GM12878 (cell line): ENCODE data around the gene BBLN. TPM values are rescaled to one million over a fixed set of nuclear protein-coding genes. Genes with fewer than 3 reads are reported as not detected.
A peak's percentile ranks its signal among the peaks of the same experiment; 100 is the strongest.

Source experiments
- ATAC-seq: fragments of 200-7000 bp; cut with Tn5 transposase; 3 replicates; pipeline ENCODE4 v1.9.1; 2020; ENCODE audit warnings: mild to moderate bottlenecking, moderate library complexity
- BruUV-seq: library from RNA; stranded (reverse); fragments of 400-500 nt; replicated peaks from 2 replicates; lab custom pipeline; 2021; lab: Mats Ljungman, UMichigan
- CTCF ChIA-PET: fragments of 300-600 bp; sonication (Branson Sonifier 250); formaldehyde crosslinking; extraction: SDS; loops from one replicate; lab custom pipeline; 2021; ENCODE audit warnings: inconsistent platforms; lab: Yijun Ruan, JAX
- POLR2A ChIA-PET: fragments of 350-600 bp; formaldehyde crosslinking; extraction: SDS; loops from one replicate; lab custom pipeline; 2021; ENCODE audit warnings: inconsistent platforms; lab: Charles Lee
- RAD21 ChIA-PET: fragments of 300-600 bp; sonication (Branson Sonifier 250); formaldehyde crosslinking; loops from one replicate; lab custom pipeline; 2023; ENCODE audit warnings: antibody characterized with exemption; ENCODE audit not compliant: unreplicated experiment; lab: Charles Lee
- SMC1A ChIA-PET: fragments of 300-600 bp; sonication (Branson Sonifier 250); formaldehyde crosslinking; loops from one replicate; lab custom pipeline; 2023; ENCODE audit not compliant: unreplicated experiment, uncharacterized antibody; lab: Charles Lee
- DNase-seq: peaks from one replicate; pipeline ENCODE4 v3.0.0-alpha.2; 2011; ENCODE audit warnings: low read depth, low spot score
- FAIRE-seq: peaks from 3 replicates; lab custom pipeline; 2011; peaks lifted over from hg19 to GRCh38; lab: Jason Lieb, UNC
- H2AFZ ChIP-seq: 2 replicates; pipeline ENCODE4 v1.6.0; 2011; ENCODE audit warnings: low read depth, low read length, control low read depth; ENCODE audit not compliant: control insufficient read depth
- H3K27ac ChIP-seq: 2 replicates; pipeline ENCODE4 v1.5.1; 2011; ENCODE audit warnings: control low read depth; ENCODE audit not compliant: control insufficient read depth, insufficient read depth
- H3K27me3 ChIP-seq, 2 experiments: replicated peaks in 1 of 2; 2 replicates each; pipeline versions ENCODE4 v1.6.0 to v1.6.1; 2011; ENCODE audit warnings: low read length in 1 of 2; ENCODE audit not compliant: control insufficient read depth in 2 of 2, insufficient read depth in 2 of 2
- H3K36me3 ChIP-seq, 2 experiments: 2 replicates each; pipeline ENCODE4 v1.5.1; 2011; ENCODE audit warnings: low read length in 1 of 2; ENCODE audit not compliant: control insufficient read depth in 2 of 2, insufficient read depth in 2 of 2
- H3K4me1 ChIP-seq: 2 replicates; pipeline ENCODE4 v1.6.1; 2011; ENCODE audit warnings: mild to moderate bottlenecking, low read length, moderate library complexity, mixed read lengths; ENCODE audit not compliant: control insufficient read depth, insufficient read depth
- H3K4me2 ChIP-seq: 2 replicates; pipeline ENCODE4 v1.6.0; 2011; ENCODE audit warnings: control low read depth; ENCODE audit not compliant: control insufficient read depth, insufficient read depth
- H3K4me3 ChIP-seq: fragments of 200-600 bp; sonication (generic); 2 replicates; pipeline ENCODE4 v1.5.1; 2016
- H3K79me2 ChIP-seq: 2 replicates; pipeline ENCODE4 v1.6.0; 2011; ENCODE audit warnings: low read length; ENCODE audit not compliant: control insufficient read depth, insufficient read depth
- H3K9ac ChIP-seq: 2 replicates; pipeline ENCODE4 v1.8.0; 2011; ENCODE audit warnings: low read length, control low read depth, mixed read lengths; ENCODE audit not compliant: control insufficient read depth, insufficient read depth
- H3K9me3 ChIP-seq: replicated peaks from 3 replicates; pipeline ENCODE4 v1.5.1; 2011; ENCODE audit warnings: mild to moderate bottlenecking, low read length; ENCODE audit not compliant: control insufficient read depth, insufficient read depth
- H4K20me1 ChIP-seq: 2 replicates; pipeline ENCODE4 v1.6.0; 2011; ENCODE audit not compliant: control insufficient read depth, insufficient read depth
- BCL11A ChIP-seq: IDR thresholded peaks from 2 replicates; pipeline ENCODE4 v1.6.1; 2011; ENCODE audit warnings: low read depth, low read length
- ELK1 ChIP-seq: IDR thresholded peaks from 2 replicates; pipeline ENCODE4 v1.6.1; 2012; ENCODE audit warnings: low read depth, low read length, improper control_type of control experiment
- EZH2 ChIP-seq: IDR thresholded peaks from 2 replicates; pipeline ENCODE4 v1.6.1; 2012; ENCODE audit warnings: low read depth, mild to moderate bottlenecking, control low read depth, inconsistent platforms, low read length, borderline replicate concordance; ENCODE audit not compliant: control insufficient read depth
- HDGF ChIP-seq: fragments of 450-650 bp; IDR thresholded peaks from 2 replicates; pipeline ENCODE4 v1.6.1; 2016; ENCODE audit warnings: antibody characterized with exemption
- MEF2B ChIP-seq: fragments of 450-650 bp; IDR thresholded peaks from 2 replicates; pipeline ENCODE4 v1.6.1; 2018; ENCODE audit warnings: mild to moderate bottlenecking, moderate library complexity; ENCODE audit not compliant: partially characterized antibody, poor library complexity, severe bottlenecking
- NFYB ChIP-seq: IDR thresholded peaks from 2 replicates; pipeline ENCODE4 v1.6.1; 2011; ENCODE audit warnings: low read depth, mild to moderate bottlenecking, low read length, improper control_type of control experiment, moderate library complexity; ENCODE audit not compliant: insufficient read depth
- POLR2A ChIP-seq: IDR thresholded peaks from 2 replicates; pipeline ENCODE4 v1.6.1; 2011; ENCODE audit warnings: low read depth, mild to moderate bottlenecking, low read length
- POLR2AphosphoS5 ChIP-seq: IDR thresholded peaks from 2 replicates; pipeline ENCODE4 v1.6.1; 2011; ENCODE audit warnings: mild to moderate bottlenecking, low read length, inconsistent platforms
- RUNX3 ChIP-seq: IDR thresholded peaks from 2 replicates; pipeline ENCODE4 v1.6.1; 2012; ENCODE audit warnings: low read length, inconsistent platforms
- TAF1 ChIP-seq: IDR thresholded peaks from 2 replicates; pipeline ENCODE4 v1.6.1; 2011; ENCODE audit warnings: mild to moderate bottlenecking, low read depth, low read length, borderline replicate concordance
- ZNF687 ChIP-seq: fragments of 450-650 bp; IDR thresholded peaks from 2 replicates; pipeline ENCODE4 v1.6.1; 2017; ENCODE audit warnings: mild to moderate bottlenecking, moderate library complexity
- WGBS: methylation state at CpG from one replicate; pipeline ENCODE4 v1.1.6; 2016; ENCODE audit warnings: low lambda C conversion rate; ENCODE audit not compliant: insufficient replicate concordance, insufficient coverage; ENCODE audit errors: missing lambda C conversion rate; 5-methylcytosine and 5-hydroxymethylcytosine counted together
- in situ Hi-C: fragments of 300-500 bp; cut with MboI; formaldehyde crosslinking; loops from 9 replicates; pipeline ENCODE4 v1.14.3; 2018; ENCODE audit warnings: mixed read lengths
- intact Hi-C: fragments of 100-400 bp; cut with micrococcal nuclease; formaldehyde crosslinking; loops from one replicate; pipeline ENCODE4 v1.14.2; 2022; ENCODE audit not compliant: unreplicated experiment
- polyA plus RNA-seq, 11 experiments: library from polyadenylated mRNA; depleted of rRNA in 4 of 11; unstranded in 6 of 11; stranded (reverse) in 5 of 11; fragments of >200 nt; fragmentation: Nextera tagmentation in 4 of 11; fragmentation: Illumina TruSeq in 1 of 11; extraction: Ambion mirVana in 4 of 11; extraction: Trizol in 1 of 11; gene quantifications; 1 replicate in 1 of 11; 2 replicates in 10 of 11; pipeline versions ENCODE4 v1.2.1 to v1.2.3, GENCODE V29; 2011 to 2016; ENCODE audit warnings: inconsistent platforms in 2 of 11, missing spikeins in 2 of 11, low read depth in 1 of 11
- total RNA-seq, 4 experiments: library from RNA; depleted of rRNA in 3 of 4; stranded (reverse); fragments of >200 nt in 3 of 4; fragmentation: Illumina TruSeq in 1 of 4; extraction: Trizol in 1 of 4; gene quantifications; 2 replicates each; pipeline versions ENCODE4 v1.2.1 to v1.2.3, GENCODE V29; 2013 to 2021

Gene BBLN
- total and polyA plus RNA-seq, 10 of the 15 experiments (the other 5 are each of a cell fraction or from before 2014, with no cell fraction given): 3.8 to 194 (median 66.2) TPM

GRCh38 chr9:128118472-128118857, 41.6 kb upstream of the BBLN start:
- ChIA-PET SMC1A (interaction anchor here (0.8 to 3.0 kb wide), 7 partner anchors 10 to 84 kb away, joined by 3 to 10 read pairs (median 4); partner anchors contain the start of gene NAIF1), POLR2A (no interaction called here), CTCF (interaction anchor here (1.4 to 6.1 kb wide), 11 partner anchors 8 to 176 kb away, joined by 3 to 84 read pairs (median 13); partner anchors contain the start of gene PTGES2), RAD21 (interaction anchor here (0.6 to 2.4 kb wide), 5 partner anchors 10 to 175 kb away, joined by 4 to 11 read pairs (median 7); no protein-coding TSS in a partner anchor)
- no peak overlapping the region for H3K27ac ChIP-seq
- no peak overlapping the region for H3K4me3 ChIP-seq
- intact Hi-C loops (no loop called here), in situ Hi-C loops (no loop called here)
- no peak overlapping the region for H3K4me2 ChIP-seq
- no peaks in the 10 kb centered on the region for H3K9me3 ChIP-seq
- ATAC-seq (no peak), DNase-seq (no peak), FAIRE-seq (no peak)
- BruUV-seq: no TSS peak
- no peaks in the 10 kb centered on the region for H3K27me3 ChIP-seq
- TF ChIP-seq BCL11A (no peak), TAF1 (no peak), POLR2A (peak; percentile 27; the same call in 1 of the 2 replicates), HDGF (0 out of 2 replicates have a peak, but pooled peaks have one; percentile 20), NFYB (no peak)
- H3K4me1 ChIP-seq: peaks cover 23% of the 10 kb centered on the region
- H2AFZ ChIP-seq: no peak overlapping the region
- peaks cover 11 to 17% of the 10 kb centered on the region in 2 experiments; a peak in 3 of 4 replicates for H3K36me3 ChIP-seq
- no peaks in the 10 kb centered on the region for H3K79me2 ChIP-seq
- no peaks in the 10 kb centered on the region for H4K20me1 ChIP-seq
- WGBS: 41% methylated on average over 3 of the region's 3 CpGs
- no peak overlapping the region for H3K9ac ChIP-seq

GRCh38 chr9:128118971-128119665, 40.9 kb upstream of the BBLN start:
- H3K9me3 ChIP-seq: no peaks in the 10 kb centered on the region
- RAD21 ChIA-PET: no interaction called here
- H3K4me3 ChIP-seq: no peak overlapping the region
- H3K36me3 ChIP-seq: peaks cover 8 to 18% of the 10 kb centered on the region in 2 experiments; a peak in 3 of 4 replicates
- POLR2A ChIA-PET: interaction anchor here (1.1 to 1.2 kb wide), 2 partner anchors 9 to 52 kb away, joined by 3 to 4 read pairs; partner anchors contain the start of genes NAIF1 and SLC25A25
- H3K9ac ChIP-seq: no peak overlapping the region
- H3K79me2 ChIP-seq: no peaks in the 10 kb centered on the region
- ATAC-seq (no peak), DNase-seq (no peak), FAIRE-seq (no peak)
- no peak overlapping the region for H2AFZ ChIP-seq
- no peak overlapping the region for H3K4me2 ChIP-seq
- intact Hi-C loops (no loop called here), in situ Hi-C loops (no loop called here)
- no TSS peak for BruUV-seq
- no peaks in the 10 kb centered on the region for H3K27me3 ChIP-seq
- SMC1A ChIA-PET: no interaction called here
- peaks cover 23% of the 10 kb centered on the region for H3K4me1 ChIP-seq
- no peaks in the 10 kb centered on the region for H4K20me1 ChIP-seq
- WGBS: 33% methylated on average over 14 of the region's 15 CpGs
- CTCF ChIA-PET: interaction anchor here (0.7 to 1.1 kb wide), 3 partner anchors 22 to 127 kb away, joined by 3 read pairs; no protein-coding TSS in a partner anchor
- H3K27ac ChIP-seq: no peak overlapping the region
- TF ChIP-seq POLR2AphosphoS5 (peak; percentile 39; the same call in 1 of the 2 replicates), ELK1 (no peak), ZNF687 (no peak), RUNX3 (no peak), MEF2B (no peak), EZH2 (no peak)
